DND-41 (cell line): ENCODE measurements around the gene HTRA3.

ENCODE experiments used
- ATAC-seq: fragments of 200-7000 bp; cut with Tn5 transposase; 3 replicates; pipeline ENCODE4 v1.9.1; 2021; ENCODE audit warnings: low read depth; ENCODE audit not compliant: insufficient read depth
- DNase-seq: peaks from one replicate; pipeline ENCODE4 v3.0.0-alpha.2; 2020
- H2AFZ ChIP-seq: 2 replicates; pipeline ENCODE4 v1.6.0; 2012; ENCODE audit warnings: low read depth, low read length
- H3K27ac ChIP-seq: 2 replicates; pipeline ENCODE4 v1.5.1; 2012; ENCODE audit warnings: low read length, inconsistent platforms
- H3K27me3 ChIP-seq: fragments of 200-600 bp; sonication (generic); 2 replicates; pipeline ENCODE4 v1.6.0; 2012; ENCODE audit warnings: low read length, mild to moderate bottlenecking, inconsistent platforms; ENCODE audit not compliant: insufficient read depth, poor library complexity
- H3K36me3 ChIP-seq: 2 replicates; pipeline ENCODE4 v1.5.1; 2012; ENCODE audit warnings: low read length, inconsistent platforms; ENCODE audit not compliant: insufficient read depth
- H3K4me1 ChIP-seq: 2 replicates; pipeline ENCODE4 v1.5.1; 2012; ENCODE audit warnings: mild to moderate bottlenecking, low read length; ENCODE audit not compliant: insufficient read depth
- H3K4me2 ChIP-seq: 2 replicates; pipeline ENCODE4 v1.6.0; 2012; ENCODE audit warnings: mild to moderate bottlenecking, moderate library complexity, low read length, inconsistent platforms; ENCODE audit not compliant: insufficient read depth
- H3K4me3 ChIP-seq, 2 experiments: fragments of 200-600 bp in 1 of 2; shearing (Covaris generic) in 1 of 2; 2 replicates each; pipeline ENCODE4 v1.5.1; 2012 to 2016; ENCODE audit warnings: inconsistent platforms in 2 of 2, low read length in 2 of 2, mild to moderate bottlenecking in 2 of 2, low read depth in 1 of 2, moderate library complexity in 1 of 2
- H3K79me2 ChIP-seq: 2 replicates; pipeline ENCODE4 v1.6.0; 2012; ENCODE audit warnings: low read length, inconsistent platforms; ENCODE audit not compliant: insufficient read depth
- H3K9ac ChIP-seq: 2 replicates; pipeline ENCODE4 v1.6.0; 2012; ENCODE audit warnings: low read depth, mild to moderate bottlenecking, inconsistent platforms, low read length, moderate library complexity
- H3K9me3 ChIP-seq: 2 replicates; pipeline ENCODE4 v1.5.1; 2012; ENCODE audit warnings: low read length, moderate library complexity, mild to moderate bottlenecking, inconsistent platforms; ENCODE audit not compliant: insufficient read depth, severe bottlenecking
- H4K20me1 ChIP-seq: 2 replicates; pipeline ENCODE4 v1.6.0; 2012; ENCODE audit warnings: low read length; ENCODE audit not compliant: insufficient read depth
- EZH2 ChIP-seq: IDR thresholded peaks from 3 replicates; pipeline ENCODE4 v1.6.1; 2012; ENCODE audit warnings: borderline replicate concordance, low read depth, mild to moderate bottlenecking, moderate library complexity, low read length, inconsistent platforms; ENCODE audit not compliant: severe bottlenecking
- TF ChIP-seq, protein P1 (sequence below): IDR thresholded peaks from 2 replicates; pipeline ENCODE4 v1.5.1; 2012; ENCODE audit warnings: borderline replicate concordance, low read length, moderate library complexity, mild to moderate bottlenecking; ENCODE audit not compliant: poor library complexity, severe bottlenecking; ENCODE audit errors: extremely low read depth

HTRA3 gene

DNA sequence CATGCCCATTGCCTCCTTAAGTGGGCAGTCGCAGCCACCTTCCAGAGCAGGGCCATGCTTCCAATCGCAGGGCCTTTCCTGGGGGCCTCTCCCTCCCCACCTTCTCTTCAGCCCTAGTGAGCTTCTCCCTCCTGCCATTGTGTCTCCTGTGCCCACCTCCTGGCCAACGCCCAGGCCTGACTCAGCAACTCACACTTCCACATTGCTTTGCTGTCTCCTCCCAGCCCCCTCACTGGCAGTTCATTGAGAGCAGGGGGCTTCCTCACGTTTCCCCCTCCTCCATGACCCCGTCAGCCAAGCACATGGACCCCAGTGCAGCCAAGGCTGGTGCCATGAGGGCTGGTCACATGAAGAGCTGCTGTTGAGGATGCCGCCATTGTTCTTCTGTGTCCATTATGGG is 25.9 kb downstream of the HTRA3 start:
- H2AFZ ChIP-seq, result no peak overlapping the region
- no peak for DNase-seq
- H3K27ac ChIP-seq, result no peak overlapping the region
- H3K9ac ChIP-seq, result no peak overlapping the region
- H3K4me1 ChIP-seq, result no peaks in the 10 kb centered on the region
- no peak overlapping the region for H3K4me2 ChIP-seq
- H3K79me2 ChIP-seq, result no peaks in the 10 kb centered on the region
- no peak for TF ChIP-seq EZH2
- TF ChIP-seq, protein P1, sequence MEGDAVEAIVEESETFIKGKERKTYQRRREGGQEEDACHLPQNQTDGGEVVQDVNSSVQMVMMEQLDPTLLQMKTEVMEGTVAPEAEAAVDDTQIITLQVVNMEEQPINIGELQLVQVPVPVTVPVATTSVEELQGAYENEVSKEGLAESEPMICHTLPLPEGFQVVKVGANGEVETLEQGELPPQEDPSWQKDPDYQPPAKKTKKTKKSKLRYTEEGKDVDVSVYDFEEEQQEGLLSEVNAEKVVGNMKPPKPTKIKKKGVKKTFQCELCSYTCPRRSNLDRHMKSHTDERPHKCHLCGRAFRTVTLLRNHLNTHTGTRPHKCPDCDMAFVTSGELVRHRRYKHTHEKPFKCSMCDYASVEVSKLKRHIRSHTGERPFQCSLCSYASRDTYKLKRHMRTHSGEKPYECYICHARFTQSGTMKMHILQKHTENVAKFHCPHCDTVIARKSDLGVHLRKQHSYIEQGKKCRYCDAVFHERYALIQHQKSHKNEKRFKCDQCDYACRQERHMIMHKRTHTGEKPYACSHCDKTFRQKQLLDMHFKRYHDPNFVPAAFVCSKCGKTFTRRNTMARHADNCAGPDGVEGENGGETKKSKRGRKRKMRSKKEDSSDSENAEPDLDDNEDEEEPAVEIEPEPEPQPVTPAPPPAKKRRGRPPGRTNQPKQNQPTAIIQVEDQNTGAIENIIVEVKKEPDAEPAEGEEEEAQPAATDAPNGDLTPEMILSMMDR, result no peak
- H3K36me3 ChIP-seq, result no peaks in the 10 kb centered on the region
- no peak for ATAC-seq
- peaks cover 5% of the 10 kb centered on the region for H3K27me3 ChIP-seq
- H3K4me3 ChIP-seq, result no peak overlapping the region
- no peaks in the 10 kb centered on the region for H4K20me1 ChIP-seq
- H3K9me3 ChIP-seq, result no peaks in the 10 kb centered on the region

DNA sequence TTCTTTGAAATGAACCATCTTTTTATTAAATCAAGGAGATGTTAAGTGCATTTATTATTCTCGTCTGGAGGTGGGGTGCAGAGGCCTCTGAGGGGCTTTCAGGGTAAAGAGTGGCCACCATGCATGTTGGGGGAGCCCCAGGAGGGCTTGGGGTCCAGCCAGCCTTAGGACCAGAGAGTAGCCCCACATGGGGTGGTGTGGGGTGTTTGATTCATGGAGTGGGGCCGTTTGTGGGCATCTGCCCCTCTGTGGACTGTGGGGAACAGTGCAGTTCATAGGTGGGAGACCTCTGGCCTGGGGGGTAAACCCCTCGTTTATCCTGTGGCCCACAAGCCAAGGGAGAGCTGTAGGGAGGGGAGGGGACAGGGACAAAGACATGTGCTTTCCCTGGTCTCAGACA is 26.9 kb downstream of the HTRA3 start:
- TF ChIP-seq EZH2, result no peak
- TF ChIP-seq, protein P1, result no peak
- no peaks in the 10 kb centered on the region for H4K20me1 ChIP-seq
- H2AFZ ChIP-seq, result no peak overlapping the region
- no peak overlapping the region for H3K9ac ChIP-seq
- no peak overlapping the region for H3K4me2 ChIP-seq
- ATAC-seq (no peak), DNase-seq (no peak)
- peaks cover 5% of the 10 kb centered on the region for H3K27me3 ChIP-seq
- no peaks in the 10 kb centered on the region for H3K4me1 ChIP-seq
- H3K36me3 ChIP-seq, result no peaks in the 10 kb centered on the region
- H3K27ac ChIP-seq, result no peak overlapping the region
- no peak overlapping the region for H3K4me3 ChIP-seq
- no peaks in the 10 kb centered on the region for H3K9me3 ChIP-seq
- no peaks in the 10 kb centered on the region for H3K79me2 ChIP-seq

DNA sequence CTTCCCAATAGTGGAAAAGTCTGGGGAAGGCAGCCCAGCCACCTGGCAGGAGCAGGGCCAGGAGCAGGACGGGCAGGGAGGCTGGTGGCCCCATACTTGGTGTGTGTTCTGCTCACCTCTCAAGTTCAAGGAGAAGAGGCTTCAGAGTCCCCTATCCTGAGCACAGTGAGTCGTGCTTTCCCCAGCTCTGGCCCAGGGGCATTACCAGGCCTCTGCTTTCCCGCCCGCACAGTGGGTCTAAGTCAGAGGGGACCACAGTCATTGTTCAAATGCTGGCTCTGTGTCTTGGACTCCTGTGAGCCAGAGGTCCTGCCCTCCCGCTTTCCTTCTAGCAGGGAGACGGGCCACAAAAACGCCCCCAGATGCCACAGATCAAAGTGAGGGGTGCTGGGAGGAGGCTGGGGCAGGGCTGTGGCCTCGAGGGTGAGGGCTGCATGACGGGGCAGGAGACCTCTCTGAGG is 27.6 kb downstream of the HTRA3 start:
- H4K20me1 ChIP-seq, result no peaks in the 10 kb centered on the region
- no peaks in the 10 kb centered on the region for H3K4me1 ChIP-seq
- no peaks in the 10 kb centered on the region for H3K36me3 ChIP-seq
- H3K4me2 ChIP-seq, result no peak overlapping the region
- ATAC-seq, result no peak
- no peaks in the 10 kb centered on the region for H3K79me2 ChIP-seq
- H3K27me3 ChIP-seq, result peaks cover 5% of the 10 kb centered on the region
- no peak overlapping the region for H2AFZ ChIP-seq
- no peaks in the 10 kb centered on the region for H3K9me3 ChIP-seq
- DNase-seq, result no peak
- no peak for TF ChIP-seq EZH2
- TF ChIP-seq, protein P1, result no peak
- no peak overlapping the region for H3K4me3 ChIP-seq
- H3K9ac ChIP-seq, result no peak overlapping the region
- H3K27ac ChIP-seq, result no peak overlapping the region
